Stimulated activated CD8-positive, alpha-beta memory T cell treated with anti-CD3 and anti-CD28 coated beads, Interleukin-7, amount 100 ng/mL, for 24 hours (primary cell): ENCODE results near the gene PDE4D.
"Not testable (repeated sequence)": the region's sequence is repeated elsewhere in the genome, so short reads cannot be mapped to it uniquely, and the experiment has no call there.

Experiments used
- DNase-seq: peaks from one replicate; pipeline ENCODE4 v3.0.0-alpha.2; 2020; ENCODE audit warnings: low read depth

Gene PDE4D

DNA sequence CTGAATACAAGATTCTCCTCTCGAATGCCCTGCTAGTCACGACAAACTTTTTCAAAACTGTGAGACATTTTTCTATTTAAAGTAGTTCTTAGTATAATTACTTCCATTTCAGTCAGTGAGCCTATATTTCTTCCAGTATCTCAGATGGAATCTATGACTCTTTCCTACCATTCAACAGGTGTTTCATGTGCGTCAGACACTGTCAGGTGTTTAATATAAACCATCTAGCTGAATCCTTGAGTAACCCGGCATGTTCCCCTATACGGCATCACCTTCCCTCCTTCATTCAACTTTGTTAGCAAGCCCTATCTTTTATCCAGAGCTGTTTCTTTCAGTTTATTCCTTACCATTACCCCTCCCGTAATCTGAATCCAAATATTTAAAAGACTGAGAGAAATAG is 891.8 kb downstream of the PDE4D start:
- DNase-seq = no peak

DNA sequence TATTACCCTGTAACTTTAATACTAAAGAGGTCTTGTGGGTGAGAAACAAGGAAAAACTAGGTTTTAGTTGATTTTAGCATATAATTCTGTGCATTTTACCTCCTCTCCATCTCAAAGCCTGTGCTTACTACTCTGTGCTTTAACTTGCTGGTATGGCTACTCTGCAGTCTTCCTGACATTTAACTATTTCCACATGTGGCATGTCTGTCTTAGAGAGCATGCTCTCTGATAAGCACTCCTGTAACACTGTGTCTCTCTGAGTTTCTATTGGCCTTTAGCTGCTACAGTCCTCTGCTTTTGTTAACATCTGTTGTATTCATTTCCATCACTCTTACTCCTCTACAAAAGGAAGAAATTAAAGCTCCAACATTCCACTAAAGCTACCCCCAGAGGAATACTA is 892.4 kb downstream of the PDE4D start:
- no peak for DNase-seq

DNA sequence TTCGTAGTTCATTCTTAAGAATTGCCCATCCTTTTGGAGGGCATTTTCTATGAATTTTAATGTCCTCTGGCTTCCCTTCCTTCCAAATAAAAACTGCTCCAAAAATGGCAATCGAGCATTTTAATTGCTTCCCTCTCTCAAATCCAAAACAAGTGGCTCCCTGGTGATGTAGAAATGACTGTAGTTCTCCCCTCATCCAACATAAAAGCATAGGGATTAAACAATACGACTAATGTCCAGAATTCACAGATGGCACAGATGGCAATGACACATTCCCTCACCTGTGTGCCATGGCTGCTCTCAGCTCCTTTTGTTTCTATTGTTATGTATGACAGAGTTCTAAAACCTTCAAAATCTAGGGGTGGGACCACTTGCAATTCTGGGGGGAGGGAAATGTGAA is 893.3 kb downstream of the PDE4D start:
- DNase-seq = no peak

DNA sequence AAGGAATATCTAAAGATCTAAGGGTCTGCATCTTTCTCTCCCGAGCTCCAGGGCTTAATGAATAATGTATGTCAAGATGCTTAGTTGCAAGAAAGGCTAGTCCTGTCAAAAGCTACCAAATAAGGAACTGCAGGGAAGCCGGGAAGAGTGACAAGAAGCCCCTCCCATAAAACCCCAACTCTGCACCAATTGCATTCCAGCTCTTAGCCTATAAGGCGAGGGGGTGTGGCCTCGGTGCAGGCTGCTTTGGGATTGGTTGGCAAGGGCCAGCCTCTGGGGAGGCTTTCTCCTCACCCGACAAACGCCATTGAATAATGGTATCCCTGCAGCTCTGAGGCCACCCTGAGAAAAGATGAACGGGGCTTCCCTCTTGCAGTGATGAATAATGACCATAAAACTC is 893.7 kb downstream of the PDE4D start:
- DNase-seq = no peak

DNA sequence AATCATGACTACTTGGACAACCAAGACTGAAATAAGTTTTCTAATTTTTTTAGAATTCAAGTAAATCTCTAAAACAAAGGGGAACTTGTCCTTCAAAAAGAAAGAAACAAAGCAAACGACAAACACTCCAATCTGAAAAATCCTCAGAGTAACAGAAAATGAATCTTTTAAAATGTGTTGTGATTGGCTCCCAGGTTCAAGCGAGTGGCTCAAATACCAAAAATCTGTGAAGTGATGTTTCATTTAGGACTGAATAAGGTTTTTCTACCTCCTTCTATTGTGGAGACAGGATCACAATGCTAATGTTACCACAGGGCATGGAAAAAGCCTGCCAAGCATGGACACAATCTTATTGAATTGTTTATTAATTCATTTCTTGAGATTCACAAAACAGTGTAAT is 895.0 kb downstream of the PDE4D start:
- no peak for DNase-seq

DNA sequence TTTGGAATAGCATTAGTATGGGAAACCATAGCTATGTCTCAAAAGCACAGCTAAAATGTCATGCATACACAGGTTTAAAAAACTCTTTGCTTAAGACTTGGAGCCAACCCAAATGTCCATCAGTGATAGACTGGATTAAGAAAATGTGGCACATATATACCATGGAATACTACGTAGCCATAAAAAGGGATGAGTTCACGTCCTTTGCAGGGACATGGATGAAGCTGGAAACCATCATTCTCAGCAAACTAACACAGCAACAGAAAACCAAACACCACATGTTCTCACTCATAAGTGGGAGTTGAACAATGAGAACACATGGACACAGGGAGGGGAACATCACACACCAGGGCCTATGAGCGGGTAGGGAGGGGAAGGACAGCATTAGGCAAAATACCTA is 897.7 kb downstream of the PDE4D start:
- not testable (repeated sequence) for DNase-seq

DNA sequence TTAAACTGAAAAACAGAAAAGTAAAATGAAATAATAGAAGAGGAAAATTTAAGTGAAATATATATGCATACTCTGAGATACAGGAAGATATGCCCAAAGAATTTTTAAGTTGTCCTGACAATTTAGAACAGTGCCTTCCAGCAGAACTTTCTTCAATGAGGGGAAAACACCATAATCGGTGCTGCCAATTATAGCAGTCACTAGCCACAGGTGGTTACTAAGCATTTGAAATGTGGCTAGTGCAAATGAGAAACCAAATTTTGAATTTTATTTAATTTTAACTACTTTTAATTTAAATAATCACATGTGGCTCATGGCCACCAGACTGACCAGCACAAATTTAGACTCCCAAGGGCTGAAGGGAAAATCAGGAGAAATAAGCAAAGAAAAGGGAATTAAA is 900.1 kb downstream of the PDE4D start:
- DNase-seq = no peak

DNA sequence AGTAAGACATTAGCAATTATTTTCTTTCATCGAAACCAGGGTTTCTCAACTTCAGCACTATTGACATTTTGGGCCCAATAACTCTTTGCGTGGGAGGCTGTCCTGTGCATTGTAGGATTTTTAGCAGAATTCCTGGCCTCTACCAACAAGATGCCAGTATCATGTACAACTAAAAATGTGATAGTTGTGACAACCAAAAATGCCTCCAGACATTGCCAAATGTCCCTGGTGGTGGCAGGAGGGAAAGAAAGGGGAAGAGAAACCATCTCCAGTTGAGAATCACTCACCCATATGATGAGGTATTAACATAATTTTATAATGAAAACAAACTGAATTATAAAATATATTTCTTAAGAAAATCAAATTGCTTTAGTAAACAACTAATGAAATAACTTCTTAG is 904.6 kb downstream of the PDE4D start:
- no peak for DNase-seq

DNA sequence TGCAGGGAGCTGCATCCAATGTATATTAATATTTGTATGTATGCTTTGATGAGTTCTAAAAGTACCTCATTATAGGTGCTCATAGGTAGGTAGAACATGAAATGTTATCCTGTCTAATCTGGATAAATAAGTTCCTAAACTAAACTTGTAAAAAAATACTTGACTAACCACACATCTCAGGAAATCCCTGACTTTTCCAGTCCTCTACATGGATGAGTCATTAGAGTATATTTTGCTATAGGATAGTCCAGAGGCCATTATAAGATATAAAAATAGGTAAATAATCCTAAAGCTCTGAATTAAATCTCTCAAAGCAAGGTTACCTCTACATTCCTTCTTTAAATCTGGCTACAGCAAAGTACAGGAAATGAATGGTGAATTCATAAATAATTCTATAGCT is 906.3 kb downstream of the PDE4D start:
- no peak for DNase-seq

DNA sequence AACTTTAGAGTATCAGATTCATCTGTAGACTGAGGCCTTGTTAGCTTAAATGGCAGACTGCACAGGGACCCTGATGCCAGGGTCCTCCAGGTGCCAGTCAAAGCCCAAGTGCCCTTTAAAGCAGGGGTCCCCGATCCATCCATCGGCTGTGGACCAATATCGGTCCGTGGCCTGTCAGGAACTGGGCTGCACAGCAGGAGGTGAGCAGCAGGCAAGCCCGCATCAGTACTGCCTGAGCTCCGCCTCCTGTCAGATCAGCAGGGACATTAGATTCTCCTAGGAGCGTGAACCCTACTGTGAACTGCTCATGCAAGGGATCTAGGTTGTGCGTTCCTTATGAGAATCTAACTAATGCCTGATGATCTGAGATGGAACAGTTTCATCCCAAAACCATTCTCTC is 907.2 kb downstream of the PDE4D start:
- no peak for DNase-seq

DNA sequence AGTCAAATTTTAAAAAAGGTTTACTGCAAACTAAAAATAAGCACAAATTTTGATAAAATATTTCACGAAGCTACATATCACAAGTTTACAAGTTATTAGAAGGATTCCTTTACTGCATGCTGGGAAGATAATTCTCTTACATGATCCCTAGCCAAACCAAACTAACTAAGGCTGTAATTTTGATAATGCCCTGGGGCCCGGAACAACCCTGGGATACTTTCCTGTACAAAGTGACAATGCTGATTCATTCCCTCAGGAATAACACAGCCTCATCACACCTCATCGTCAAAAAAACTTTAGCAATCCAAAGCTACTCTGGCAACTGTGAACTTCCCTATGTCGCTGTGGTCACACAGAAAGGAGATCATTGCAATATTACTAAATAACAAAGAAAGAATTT is 907.8 kb downstream of the PDE4D start:
- DNase-seq = no peak

DNA sequence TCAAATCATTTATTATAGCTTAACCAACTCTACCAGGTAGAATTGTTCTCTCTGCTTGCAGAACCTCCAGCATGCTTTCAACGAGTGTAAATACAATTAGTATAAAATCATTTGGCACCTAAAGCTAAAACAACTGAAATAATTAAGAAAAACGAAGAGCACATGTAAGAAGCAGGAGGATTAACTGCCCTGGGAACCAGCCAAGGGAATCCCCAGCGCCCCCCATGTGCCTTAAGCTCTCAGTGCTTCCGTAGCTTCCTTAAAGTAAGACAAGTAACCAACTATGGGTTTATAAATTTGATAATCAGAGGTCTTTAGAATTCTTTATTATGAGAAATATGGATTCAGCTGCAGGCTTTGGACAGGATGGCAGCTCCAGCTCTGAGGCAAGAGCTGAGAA is 908.2 kb downstream of the PDE4D start:
- no peak for DNase-seq

DNA sequence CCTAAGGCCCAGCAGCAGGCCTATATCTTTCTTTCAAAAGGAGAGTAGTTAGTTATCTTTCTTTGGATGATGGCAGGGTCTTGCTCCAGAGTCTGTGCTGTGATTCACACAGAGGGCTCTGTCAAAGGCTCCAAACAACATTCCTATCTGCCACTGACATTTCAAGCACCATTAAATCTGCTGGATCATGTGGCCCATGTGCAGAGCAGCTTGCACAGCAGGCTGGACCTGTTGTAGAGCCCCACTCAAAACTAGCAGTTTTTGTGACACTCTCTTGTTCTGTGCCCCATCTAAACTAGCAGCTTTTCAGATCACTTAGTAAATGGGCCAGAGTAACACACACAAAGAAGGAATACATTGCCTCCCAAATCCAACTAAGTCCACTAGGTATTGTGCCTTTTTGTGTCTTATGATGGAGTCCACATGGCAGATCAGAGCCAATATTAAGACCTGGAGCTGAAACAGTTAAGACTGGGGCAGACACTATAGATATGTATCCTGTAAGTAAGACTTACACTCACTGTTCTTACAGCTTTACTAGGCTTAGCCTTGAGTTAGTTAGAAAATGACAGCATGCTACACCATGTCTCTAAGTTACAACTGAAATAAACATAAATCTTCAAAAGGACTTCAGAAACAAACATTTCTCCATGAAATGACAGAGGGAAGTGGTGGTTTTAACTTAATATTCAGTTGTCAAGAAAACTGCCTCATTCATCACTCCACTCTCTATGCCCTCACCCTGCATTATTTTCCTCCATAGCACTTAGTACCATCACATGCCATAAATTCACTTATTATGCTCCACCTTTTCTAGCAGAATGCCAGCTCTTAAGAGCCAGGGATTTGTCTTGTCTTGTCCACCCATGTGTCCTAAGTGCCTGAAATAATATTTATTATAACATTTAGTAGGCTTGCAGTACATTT is 909.7 kb downstream of the PDE4D start:
- no peak for DNase-seq

DNA sequence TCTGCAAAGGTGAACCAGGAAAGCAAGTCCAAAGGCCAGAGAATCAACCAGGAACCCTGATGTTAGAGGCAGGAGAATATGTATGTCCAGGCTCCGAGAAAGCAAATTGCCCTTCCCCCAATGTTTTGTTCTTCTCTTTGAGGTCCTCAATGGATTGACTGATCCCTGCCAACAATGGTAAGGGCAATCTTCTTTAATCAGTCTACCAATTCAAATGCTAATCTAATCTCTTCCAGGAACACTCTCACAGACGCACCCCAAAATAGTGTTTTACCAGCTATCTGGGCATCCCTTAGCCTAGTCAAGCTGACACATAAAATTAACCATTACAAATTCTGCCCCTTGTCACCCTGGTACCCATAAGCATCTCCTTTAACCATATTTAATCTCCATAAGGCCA is 912.6 kb downstream of the PDE4D start:
- DNase-seq = no peak

DNA sequence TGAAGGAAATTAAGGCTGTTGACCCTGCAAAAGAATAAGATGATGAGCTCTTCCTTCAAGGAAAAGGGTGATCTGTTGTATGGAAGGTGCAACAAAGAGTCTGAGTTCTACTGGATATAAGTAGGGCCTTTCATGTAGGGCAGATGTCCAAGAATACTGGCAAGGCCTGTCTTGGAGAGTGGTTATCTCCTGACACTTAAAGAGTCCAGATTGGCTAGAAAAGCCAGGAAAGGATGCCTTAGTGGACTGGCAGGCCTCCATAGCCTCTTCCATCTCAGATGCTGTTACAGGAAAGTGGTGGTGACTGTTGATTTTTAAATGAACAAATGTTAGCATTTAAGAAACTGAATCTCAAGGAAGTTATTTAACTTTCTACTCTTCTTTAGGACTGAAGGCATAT is 914.4 kb downstream of the PDE4D start:
- no peak for DNase-seq

DNA sequence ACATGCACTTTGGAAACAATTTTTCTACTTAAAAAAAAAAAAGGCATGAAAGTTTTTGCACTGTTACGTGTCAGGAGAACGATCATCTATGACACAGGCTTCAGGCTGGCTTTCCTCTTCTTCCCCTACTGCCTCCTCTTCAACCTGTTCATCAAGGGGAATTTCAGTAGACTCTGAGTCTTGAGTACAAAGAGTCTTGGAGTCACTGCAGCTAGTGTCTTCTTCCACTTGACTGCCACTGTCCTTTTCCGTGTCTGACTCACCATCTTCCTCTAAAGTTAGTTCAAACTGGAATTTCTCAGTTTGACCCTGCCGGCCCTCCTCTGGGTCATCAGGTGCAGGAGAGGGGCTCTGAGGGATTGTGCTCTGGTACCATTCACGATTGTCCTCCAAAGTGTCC is 918.9 kb downstream of the PDE4D start:
- no peak for DNase-seq

DNA sequence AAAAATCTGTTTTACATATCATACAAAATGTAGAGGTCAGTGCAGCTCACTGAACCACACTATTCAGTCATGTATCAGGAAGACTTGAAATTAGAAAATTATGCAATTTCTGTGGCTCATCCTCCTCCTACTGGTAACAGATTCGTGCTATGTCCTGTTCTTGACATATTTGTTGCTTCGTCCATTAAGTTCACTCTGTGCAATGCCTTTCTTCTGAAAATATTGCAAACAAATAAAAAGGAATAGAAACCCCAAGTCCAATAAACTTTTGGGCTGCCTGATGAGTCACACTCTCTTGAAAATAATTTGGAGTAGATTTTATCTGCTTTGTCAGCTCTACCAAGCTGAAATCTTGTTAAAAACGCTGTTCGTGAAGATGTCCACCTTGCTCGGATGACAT is 919.4 kb downstream of the PDE4D start:
- no peak for DNase-seq

DNA sequence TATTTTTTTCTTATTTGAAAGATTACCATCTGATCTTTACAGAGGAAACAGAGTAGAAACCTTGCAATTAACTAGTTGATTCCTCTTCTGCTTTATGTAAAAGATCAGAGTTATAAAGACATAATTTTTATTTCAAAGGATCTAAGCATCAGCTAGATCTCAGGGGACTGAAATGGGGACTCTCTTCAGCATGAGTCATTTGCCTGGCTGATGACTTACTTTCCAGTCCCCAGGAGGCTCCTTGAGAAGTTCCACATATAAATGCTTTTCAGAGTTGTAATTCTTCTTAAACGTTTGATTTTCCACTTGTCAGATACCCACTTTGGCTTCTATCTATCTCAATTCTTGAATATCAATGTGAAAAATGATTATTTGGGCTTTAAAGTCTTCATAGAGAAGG is 921.2 kb downstream of the PDE4D start:
- DNase-seq = no peak

DNA sequence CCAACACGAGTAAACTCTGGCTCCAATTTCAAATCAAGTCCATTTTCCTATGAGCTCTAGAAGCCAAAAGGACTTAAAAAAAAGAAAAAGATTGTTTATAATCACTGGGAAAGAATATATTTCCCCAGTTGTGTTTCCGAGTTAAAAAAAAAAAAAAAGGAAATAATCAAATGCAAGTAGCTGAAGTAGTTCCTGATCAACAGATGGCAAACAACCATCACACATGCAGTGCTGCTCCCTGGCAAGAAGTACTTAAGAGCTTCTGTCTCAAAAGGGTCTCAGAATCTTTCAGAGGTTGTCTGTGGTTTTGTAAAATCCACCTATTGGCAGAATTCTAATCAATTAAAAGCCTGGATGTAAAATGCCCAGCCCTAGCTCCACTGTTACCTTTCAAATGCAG is 922.8 kb downstream of the PDE4D start:
- no peak for DNase-seq

DNA sequence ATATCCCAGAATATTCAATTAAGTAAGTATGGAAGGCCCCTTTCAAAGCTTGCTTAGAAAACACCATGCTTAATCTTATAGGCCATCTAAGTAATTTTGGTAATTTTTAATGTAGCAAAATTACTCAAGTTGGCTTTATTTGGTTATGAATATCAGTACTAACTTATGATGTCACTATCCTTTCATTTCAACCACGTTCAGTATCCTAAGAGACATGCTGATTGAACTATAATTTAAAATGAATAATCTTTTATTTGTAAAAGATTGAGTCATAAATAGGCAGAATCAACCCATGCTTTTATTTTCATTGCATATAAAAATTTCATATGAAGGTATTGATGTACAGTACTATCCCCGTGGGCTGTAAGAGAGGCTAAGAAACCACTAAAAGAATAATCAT is 923.7 kb downstream of the PDE4D start:
- DNase-seq = no peak

DNA sequence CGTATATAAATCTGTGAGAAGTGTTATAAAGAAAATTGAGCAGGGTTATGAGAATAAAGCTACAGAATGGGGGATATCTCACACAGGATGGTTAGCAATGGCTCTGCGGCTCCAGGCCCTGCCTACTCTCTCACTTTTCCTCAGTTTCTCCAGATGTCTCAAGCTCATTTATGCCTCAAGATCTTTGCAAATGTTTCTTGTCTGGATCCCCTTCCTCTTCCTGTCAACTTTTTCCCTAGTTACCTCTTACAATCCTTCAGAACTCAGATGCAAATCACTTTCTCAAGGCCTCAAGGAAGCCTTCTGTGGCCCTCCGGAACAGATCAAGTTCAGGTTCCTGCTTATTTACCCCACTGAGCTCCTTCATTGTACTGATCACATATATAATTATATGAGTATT is 924.3 kb downstream of the PDE4D start:
- DNase-seq = no peak

DNA sequence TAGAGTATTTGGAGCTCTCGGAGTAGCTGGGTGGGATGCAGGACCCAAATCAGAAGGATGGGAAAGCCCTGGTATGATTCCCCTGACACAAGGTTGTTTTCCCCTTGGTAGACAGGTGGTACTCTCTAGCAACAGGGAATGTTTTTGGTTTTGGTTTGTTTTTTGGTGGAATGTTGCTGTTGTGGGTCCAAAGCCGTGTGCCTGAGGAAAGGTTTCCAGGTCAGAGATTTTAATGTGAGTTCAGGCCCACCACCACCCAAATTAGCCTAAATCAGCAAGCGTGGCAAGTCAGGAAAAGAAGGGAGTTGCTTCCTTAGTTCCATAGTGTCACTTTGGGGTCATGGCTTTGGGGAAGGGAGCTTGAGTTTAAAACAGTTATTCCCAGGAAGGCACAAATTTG is 925.2 kb downstream of the PDE4D start:
- no peak for DNase-seq

DNA sequence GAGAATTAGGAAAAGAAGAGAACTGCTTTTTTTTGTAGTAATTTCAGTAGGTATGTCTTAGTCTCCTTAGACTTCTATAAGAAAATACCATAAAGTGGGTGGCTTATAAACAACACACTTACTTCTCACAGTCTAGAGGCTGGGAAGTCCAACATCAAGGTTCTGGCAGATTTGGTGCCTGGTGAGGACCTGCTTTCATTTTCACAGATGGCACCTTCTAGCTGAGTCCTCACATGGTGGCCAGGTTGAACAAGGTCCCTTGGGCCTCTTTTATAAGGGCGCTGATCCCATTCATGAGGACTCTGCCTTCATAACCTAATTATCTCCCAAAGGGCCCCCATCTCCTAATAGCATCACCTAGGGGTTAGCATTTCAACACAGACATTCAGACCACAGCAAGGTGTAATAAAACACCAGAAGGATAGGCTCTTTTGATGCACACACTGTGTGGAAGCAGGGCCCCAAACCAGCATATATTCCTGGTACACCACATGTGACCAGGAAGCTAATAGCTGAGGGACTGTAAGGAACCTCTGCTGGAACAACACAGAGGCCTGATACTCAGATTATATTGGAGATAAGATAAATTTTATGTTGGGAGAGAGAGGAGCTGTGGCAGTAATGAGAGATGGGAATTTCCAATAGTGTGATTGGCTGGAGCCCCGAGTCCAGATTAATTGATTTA is 925.8 kb downstream of the PDE4D start:
- no peak for DNase-seq
